Activated T-cell treated with anti-CD3 and anti-CD28 coated beads, Interleukin-2, amount 50 U/mL, for 72 hours (primary cell): ENCODE results near the gene GOLGA8N. TPM values are rescaled to one million over a fixed set of nuclear protein-coding genes. Genes with fewer than 3 reads are reported as not detected.

Experiments used
- total RNA-seq, 2 donors: library from RNA; stranded (reverse); gene quantifications; one replicate each; pipeline ENCODE4 v1.2.3, GENCODE V29; 2022

Gene GOLGA8N
- total RNA-seq, 2 donors from 2014 or later, result 4.4 to 6.5 TPM

Other genes with a start within 250 kb of the GOLGA8N start
- gene GOLGA8K, start 190.2 kb upstream of the GOLGA8N start, total RNA-seq, result 1 to 10 TPM in 1 of 2 donors, not detected in 1; 1.6 TPM
- gene GOLGA8O, start 137.8 kb upstream of the GOLGA8N start, total RNA-seq, result 1 to 10 TPM; 1.3 to 2.8 TPM
- gene ARHGAP11A, start 22.0 kb downstream of the GOLGA8N start, total RNA-seq, result 100 to 1,000 TPM; 108 to 132 TPM
- 1 to 10 TPM; 3.5 to 4.7 TPM for gene SCG5, start 48.3 kb downstream of the GOLGA8N start, total RNA-seq
- gene GREM1, start 124.5 kb downstream of the GOLGA8N start, total RNA-seq, result under 1 TPM in 1 of 2 donors, not detected in 1; 0.25 TPM